ENCODE results near the gene UBA1.
A peak's percentile ranks its signal among the peaks of the same experiment; 100 is the strongest.

Gene UBA1

GRCh38 chrX:47190445-47191269, 3.0 kb upstream of the UBA1 start:
- peak; percentile 91 for FAIRE-seq

DNA sequence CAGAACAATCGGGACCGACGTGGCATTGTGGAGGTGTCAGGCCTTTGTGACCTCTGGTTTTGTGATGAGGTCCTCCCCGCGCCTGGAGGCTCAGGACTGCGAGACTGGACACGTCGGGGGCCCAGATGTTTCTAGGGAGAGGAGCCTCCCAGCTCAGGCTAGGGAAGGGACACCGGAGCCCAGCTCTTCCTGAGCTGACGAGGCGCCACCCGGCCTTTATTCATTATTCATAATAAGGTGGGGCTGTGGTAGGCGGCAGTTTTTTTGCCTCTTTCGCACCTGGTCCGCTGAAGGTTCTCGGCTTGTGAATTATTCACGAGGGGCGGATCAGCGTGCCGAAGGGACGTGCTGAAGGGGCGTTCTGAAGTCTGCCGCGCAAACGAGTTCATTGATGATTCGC, 2.3 kb upstream of the UBA1 start:
- FAIRE-seq, result no peak

DNA sequence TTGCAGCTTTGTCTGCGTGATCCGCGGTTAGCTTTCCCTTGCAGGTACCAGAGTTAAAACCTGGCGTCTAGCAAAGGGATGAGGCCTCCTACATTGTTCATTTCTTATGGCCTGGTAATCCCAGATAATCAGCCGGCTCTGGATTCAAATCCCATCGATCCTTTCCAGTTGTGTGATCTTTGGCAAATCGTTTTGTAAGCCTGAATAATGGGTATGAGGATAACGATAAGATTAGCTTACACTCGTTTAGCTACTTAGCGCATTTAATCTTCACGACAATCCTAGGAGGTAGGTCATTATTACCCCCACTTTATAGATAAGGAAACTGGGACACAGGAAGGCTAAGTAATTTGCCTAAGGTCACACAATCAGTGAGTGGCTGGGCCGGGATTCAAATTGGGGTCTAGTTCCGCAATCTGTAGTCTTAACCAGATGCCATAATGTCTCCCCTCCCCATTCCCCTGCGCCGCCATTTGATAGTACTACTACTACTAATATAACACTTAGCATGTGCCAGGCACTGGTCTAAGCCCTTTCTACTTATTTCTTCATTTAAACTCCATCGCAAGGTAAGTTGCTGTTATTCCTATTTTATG, 1.7 kb upstream of the UBA1 start:
- FAIRE-seq, result no peak

GRCh38 chrX:47194194-47194787, 662 bp downstream of the UBA1 start:
- FAIRE-seq, result no peak

DNA sequence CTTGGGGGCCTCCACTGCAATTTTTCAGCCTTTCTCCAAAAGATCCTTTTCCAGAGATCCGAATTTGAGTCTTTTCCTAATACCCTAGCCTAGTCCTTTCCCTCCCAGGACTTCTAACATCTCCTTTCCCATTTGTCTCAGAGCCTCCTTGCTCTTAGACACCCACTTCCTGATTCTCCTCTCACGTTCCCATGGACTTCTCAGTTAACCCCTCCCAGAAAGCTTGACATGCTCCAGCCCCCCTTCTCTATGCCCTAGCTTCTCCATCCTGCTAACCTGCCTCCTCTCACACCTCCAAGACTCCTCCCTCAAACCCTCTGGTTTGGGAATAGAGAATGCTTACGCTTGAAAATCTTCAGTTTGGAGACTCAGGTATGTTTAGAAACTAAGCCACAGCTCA, 2.5 kb downstream of the UBA1 start:
- FAIRE-seq, result no peak

DNA sequence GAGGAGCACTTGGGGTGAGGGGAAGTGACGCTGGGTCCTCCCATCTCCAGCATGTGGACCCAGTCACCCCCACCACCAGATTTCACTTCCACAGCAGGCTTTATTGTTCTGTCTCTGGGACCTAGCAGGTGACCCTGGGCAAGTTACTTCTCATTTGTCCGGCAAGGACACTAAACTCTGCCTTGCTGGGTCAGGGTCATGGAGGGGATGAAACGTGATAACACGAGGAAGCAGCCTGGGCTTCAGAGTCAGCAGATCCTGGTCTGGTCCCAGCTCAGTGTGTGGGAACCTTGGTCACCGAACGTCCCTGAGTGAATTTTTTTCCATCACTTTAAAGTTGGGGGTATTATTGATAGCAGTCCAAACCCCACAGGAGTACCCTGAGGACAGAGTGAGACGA, 3.9 kb downstream of the UBA1 start:
- no peak for FAIRE-seq

- FAIRE-seq, result no peak
These were observed 4.5 kb downstream of the UBA1 start for GRCh38 chrX:47198026-47198686.

DNA sequence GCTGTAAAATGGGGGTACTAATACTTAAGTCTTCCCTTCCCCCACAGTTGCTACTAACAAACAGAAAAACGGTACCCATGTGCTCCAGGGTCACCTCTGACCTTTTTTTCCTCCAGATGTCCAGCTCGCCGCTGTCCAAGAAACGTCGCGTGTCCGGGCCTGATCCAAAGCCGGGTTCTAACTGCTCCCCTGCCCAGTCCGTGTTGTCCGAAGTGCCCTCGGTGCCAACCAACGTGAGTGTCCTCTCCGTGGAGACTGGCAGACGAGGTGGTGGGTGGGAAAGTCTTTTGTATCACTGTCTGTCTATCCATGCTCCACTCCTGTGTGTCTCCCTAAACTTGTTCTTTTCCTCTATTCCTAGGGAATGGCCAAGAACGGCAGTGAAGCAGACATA, 5.1 kb downstream of the UBA1 start:
- no peak for FAIRE-seq

DNA sequence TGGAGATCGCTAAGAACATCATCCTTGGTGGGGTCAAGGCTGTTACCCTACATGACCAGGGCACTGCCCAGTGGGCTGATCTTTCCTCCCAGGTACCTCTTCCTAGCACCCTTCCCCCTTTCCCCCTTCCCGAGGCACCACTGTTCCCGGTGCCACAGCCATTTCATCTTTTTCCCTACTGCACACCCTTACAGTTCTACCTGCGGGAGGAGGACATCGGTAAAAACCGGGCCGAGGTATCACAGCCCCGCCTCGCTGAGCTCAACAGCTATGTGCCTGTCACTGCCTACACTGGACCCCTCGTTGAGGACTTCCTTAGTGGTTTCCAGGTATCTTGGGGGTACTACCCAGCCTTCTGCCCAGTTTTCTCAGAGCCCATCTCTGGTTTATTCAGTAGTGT, 5.7 kb downstream of the UBA1 start:
- no peak for FAIRE-seq

GRCh38 chrX:47200385-47201150, 6.9 kb downstream of the UBA1 start:
- FAIRE-seq, result no peak

DNA sequence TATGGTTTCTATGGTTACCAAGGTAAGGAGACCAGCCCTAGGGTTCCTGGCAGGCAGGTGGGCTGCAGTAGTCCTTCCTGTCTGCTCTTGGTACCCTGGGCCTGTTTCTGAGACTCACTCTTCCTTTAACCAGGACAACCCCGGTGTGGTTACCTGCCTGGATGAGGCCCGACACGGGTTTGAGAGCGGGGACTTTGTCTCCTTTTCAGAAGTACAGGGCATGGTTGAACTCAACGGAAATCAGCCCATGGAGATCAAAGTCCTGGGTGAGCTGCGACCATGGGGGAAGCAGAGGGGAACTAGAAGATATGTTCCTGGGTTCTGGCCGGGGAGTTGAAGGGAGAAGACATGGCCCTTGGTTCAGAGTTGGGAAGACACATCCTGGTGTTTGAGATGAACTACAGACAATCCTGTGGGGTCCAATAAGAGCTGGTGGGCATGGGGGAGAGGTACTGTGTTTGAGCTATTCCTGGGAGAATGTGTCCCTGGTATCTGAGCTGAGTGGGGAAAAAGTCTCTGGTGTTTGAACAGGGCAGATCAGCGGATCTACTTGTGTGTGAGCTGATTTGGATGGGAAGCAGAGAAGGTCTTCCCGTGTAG, 7.8 kb downstream of the UBA1 start:
- FAIRE-seq, result no peak

GRCh38 chrX:47202316-47202715, 8.7 kb downstream of the UBA1 start:
- no peak for FAIRE-seq

DNA sequence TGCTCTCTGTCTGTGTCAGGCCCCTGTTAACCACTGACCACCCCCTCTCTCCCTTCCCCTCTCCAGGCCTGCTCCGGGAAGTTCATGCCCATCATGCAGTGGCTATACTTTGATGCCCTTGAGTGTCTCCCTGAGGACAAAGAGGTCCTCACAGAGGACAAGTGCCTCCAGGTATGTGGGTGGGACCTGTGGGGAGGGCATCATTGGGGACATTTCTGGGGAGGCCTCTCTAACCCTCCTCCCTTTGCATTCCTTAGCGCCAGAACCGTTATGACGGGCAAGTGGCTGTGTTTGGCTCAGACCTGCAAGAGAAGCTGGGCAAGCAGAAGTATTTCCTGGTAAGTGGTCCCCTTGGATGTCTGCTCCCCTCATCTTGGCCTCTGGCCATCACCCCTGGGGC, 9.2 kb downstream of the UBA1 start:
- FAIRE-seq, result no peak

DNA sequence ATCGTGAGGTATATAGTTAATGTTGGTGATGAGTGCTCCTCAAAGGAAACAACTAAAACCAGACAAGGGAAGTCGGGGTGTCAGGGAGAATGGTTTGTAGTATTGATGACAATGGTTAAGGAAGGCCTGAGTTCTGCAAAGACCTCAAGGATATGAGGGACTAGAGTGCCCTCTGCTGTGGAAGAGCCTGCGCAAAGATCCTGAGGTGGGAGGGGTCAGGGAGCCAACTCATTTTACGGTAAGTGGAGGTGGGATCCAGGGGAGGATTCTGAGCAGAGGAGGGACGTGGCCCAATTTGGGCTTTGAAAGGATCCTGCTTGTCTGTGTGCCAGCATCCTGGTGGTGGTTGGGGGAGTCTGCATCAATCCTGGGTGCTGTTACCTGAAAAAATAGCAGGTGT, 11.3 kb downstream of the UBA1 start:
- no peak for FAIRE-seq

DNA sequence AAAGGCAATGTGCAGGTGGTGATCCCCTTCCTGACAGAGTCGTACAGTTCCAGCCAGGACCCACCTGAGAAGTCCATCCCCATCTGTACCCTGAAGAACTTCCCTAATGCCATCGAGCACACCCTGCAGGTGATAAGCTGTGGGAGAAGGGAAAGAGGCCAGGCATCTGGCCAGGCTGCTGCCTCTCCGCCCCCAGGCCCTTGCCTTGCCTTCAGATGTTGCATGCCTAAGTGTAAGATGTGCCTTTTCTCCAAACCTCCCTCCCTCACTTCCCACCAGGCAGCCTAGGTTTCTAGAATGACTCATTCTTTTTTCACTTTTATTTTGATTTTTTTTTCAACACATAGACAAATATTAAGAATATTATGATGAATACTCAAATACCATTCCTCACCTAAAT, 12.7 kb downstream of the UBA1 start:
- no peak for FAIRE-seq

DNA sequence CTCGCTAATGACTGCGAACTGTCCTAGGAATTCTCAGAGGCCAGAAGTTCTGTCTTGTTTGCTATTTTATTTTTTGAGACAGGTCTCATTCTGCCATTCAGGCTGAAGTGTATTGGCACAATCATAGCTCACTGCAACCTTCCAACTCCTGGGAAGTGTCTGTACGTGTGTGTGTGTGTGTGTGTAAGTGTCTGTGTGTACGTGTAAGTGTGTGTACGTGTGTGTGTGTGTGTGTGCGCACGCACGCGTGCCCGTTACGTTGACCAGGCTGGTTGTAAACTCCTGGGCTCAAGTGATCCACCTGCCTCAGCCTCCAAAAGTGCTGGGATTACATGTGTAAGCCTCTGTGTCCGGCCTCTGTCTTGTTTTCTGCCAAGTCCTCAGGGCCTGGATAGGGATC, 14.5 kb downstream of the UBA1 start:
- FAIRE-seq, result no peak

GRCh38 chrX:47209508-47210238, 16.0 kb downstream of the UBA1 start:
- FAIRE-seq, result no peak

GRCh38 chrX:47210661-47211425, 17.2 kb downstream of the UBA1 start:
- no peak for FAIRE-seq

DNA sequence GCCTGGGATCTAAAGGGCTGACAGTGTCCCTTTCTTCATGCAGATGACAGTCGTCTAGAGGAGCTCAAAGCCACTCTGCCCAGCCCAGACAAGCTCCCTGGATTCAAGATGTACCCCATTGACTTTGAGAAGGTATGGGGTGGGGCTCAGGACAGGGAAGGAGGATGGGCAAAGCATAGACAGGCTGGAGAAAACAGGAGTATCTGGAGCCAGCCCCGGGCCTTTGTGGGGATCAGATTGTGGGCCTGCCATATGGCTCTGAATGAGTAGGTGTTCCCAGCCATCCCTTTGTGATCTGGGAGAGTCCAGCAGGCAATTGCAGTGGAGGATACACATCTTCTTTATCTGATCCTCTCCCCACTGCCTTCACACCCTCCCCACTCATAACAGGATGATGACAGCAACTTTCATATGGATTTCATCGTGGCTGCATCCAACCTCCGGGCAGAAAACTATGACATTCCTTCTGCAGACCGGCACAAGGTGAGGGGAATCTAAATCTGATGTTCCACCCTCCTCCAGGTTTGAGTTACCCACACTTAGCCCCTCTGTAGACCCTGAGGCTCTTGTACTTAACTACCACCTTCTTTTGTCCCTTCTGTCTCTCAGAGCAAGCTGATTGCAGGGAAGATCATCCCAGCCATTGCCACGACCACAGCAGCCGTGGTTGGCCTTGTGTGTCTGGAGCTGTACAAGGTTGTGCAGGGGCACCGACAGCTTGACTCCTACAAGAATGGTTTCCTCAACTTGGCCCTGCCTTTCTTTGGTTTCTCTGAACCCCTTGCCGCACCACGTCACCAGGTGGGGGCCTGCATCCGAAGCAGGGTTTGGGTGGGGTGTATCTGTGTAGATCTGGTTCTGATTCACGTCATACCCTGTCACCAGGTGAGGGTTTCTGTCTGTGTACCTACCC, 19.0 kb downstream of the UBA1 start:
- FAIRE-seq, result no peak
